Calu3 (cell line): ENCODE results near the gene KEL. TPM values are rescaled to one million over a fixed set of nuclear protein-coding genes. Genes with fewer than 3 reads are reported as not detected.

Experiments used
- BruUV-seq: library from RNA; stranded (reverse); fragments of 400-500 nt; replicated peaks from 2 replicates; lab custom pipeline; 2021; lab: Mats Ljungman, UMichigan
- CTCF ChIA-PET: fragments of 300-600 bp; sonication (Branson Sonifier 250); formaldehyde crosslinking; loops from one replicate; lab custom pipeline; 2022; ENCODE audit warnings: antibody characterized with exemption; lab: Charles Lee
- DNase-seq: peaks from one replicate; pipeline ENCODE4 v3.0.0; 2022
- H3K27ac Mint-ChIP-seq: one replicate; pipeline ENCODE4 v1.8.0; 2022; ENCODE audit warnings: mixed read lengths; ENCODE audit not compliant: unreplicated experiment
- H3K27me3 Mint-ChIP-seq: one replicate; pipeline ENCODE4 v1.8.0; 2022; ENCODE audit warnings: mixed read lengths; ENCODE audit not compliant: unreplicated experiment
- H3K36me3 Mint-ChIP-seq: one replicate; pipeline ENCODE4 v1.8.0; 2022; ENCODE audit warnings: mild to moderate bottlenecking, moderate library complexity, mixed read lengths; ENCODE audit not compliant: insufficient read depth, unreplicated experiment
- H3K4me1 Mint-ChIP-seq: one replicate; pipeline ENCODE4 v1.8.0; 2022; ENCODE audit warnings: mild to moderate bottlenecking, low read depth, mixed read lengths; ENCODE audit not compliant: unreplicated experiment
- H3K4me3 Mint-ChIP-seq: one replicate; pipeline ENCODE4 v1.8.0; 2022; ENCODE audit warnings: mild to moderate bottlenecking, low read depth, moderate library complexity, mixed read lengths; ENCODE audit not compliant: unreplicated experiment
- H3K9me3 Mint-ChIP-seq: one replicate; pipeline ENCODE4 v1.8.0; 2022; ENCODE audit warnings: low read depth, mixed read lengths; ENCODE audit not compliant: unreplicated experiment
- intact Hi-C: fragments of 100-400 bp; cut with micrococcal nuclease; formaldehyde crosslinking; loops from one replicate; pipeline ENCODE4 v1.10.0; 2022; ENCODE audit not compliant: unreplicated experiment
- total RNA-seq: library from RNA; stranded (reverse); gene quantifications from 2 replicates; pipeline ENCODE4 v1.2.3, GENCODE V29; 2022
- TF ChIP-seq, protein P1 (sequence below): fragments of 200-600 bp; IDR thresholded peaks from one replicate; pipeline ENCODE4 v1.8.0; 2022; ENCODE audit warnings: antibody characterized with exemption; ENCODE audit not compliant: unreplicated experiment

KEL gene
- total RNA-seq, 1 experiment from 2014 or later = not detected

DNA sequence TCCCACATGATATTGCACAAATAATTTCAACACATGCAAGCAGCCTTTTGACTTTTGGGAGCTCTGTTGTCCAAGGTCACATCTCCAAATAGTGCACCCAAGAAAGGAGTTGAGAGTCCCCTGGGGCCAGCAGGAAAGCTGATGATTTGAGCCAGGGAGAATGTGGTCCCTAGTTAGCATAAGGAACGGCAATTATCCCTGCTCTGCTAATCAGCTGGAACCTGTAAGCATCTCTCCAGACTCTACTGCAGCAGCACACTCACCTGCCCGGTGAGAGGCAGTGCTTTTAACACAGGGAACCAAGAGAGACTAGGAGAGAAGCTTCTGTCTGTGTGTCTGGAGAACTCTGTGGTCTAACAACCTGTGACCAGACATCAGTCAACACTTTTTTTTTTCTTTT lies 45.7 kb downstream of the KEL start:
- BruUV-seq = no TSS peak
- no peaks in the 10 kb centered on the region for H3K9me3 Mint-ChIP-seq
- peaks cover 35% of the 10 kb centered on the region for H3K27me3 Mint-ChIP-seq
- intact Hi-C loops = no loop called here
- H3K4me3 Mint-ChIP-seq = no peak overlapping the region
- no peak overlapping the region for H3K27ac Mint-ChIP-seq
- peaks cover 29% of the 10 kb centered on the region for H3K4me1 Mint-ChIP-seq
- no peak for DNase-seq
- CTCF ChIA-PET = interaction anchor here (0.5 to 0.7 kb wide), 2 partner anchors 23 to 101 kb away, joined by 3 read pairs; no protein-coding TSS in a partner anchor
- H3K36me3 Mint-ChIP-seq = no peaks in the 10 kb centered on the region
- TF ChIP-seq, protein P1, sequence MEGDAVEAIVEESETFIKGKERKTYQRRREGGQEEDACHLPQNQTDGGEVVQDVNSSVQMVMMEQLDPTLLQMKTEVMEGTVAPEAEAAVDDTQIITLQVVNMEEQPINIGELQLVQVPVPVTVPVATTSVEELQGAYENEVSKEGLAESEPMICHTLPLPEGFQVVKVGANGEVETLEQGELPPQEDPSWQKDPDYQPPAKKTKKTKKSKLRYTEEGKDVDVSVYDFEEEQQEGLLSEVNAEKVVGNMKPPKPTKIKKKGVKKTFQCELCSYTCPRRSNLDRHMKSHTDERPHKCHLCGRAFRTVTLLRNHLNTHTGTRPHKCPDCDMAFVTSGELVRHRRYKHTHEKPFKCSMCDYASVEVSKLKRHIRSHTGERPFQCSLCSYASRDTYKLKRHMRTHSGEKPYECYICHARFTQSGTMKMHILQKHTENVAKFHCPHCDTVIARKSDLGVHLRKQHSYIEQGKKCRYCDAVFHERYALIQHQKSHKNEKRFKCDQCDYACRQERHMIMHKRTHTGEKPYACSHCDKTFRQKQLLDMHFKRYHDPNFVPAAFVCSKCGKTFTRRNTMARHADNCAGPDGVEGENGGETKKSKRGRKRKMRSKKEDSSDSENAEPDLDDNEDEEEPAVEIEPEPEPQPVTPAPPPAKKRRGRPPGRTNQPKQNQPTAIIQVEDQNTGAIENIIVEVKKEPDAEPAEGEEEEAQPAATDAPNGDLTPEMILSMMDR = no peak

DNA sequence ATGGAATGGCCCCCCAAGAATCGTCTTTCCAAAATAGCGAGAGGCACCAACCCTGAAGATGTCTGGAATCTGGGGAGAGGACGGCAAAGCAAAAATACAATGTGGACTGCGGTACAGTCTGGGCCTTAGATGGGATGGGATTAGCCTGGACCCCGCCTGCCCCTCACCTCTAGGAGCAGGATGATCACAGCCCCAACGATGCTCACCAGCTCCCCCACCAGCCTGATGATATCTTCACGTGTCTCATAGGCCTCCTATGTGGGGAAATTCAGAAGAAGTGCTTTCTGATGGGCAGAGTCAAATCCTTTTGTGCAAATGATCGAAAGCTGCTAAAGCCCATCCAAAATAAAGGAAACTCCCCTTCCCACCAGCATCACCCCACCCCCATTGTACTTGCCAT lies 46.8 kb downstream of the KEL start:
- H3K4me1 Mint-ChIP-seq = peaks cover 35% of the 10 kb centered on the region
- CTCF ChIA-PET = no interaction called here
- peaks cover 28% of the 10 kb centered on the region for H3K27me3 Mint-ChIP-seq
- no peak overlapping the region for H3K27ac Mint-ChIP-seq
- TF ChIP-seq, protein P1 = no peak
- H3K4me3 Mint-ChIP-seq = no peak overlapping the region
- H3K36me3 Mint-ChIP-seq = no peaks in the 10 kb centered on the region
- intact Hi-C loops = no loop called here
- no TSS peak for BruUV-seq
- H3K9me3 Mint-ChIP-seq = no peaks in the 10 kb centered on the region
- no peak for DNase-seq

DNA sequence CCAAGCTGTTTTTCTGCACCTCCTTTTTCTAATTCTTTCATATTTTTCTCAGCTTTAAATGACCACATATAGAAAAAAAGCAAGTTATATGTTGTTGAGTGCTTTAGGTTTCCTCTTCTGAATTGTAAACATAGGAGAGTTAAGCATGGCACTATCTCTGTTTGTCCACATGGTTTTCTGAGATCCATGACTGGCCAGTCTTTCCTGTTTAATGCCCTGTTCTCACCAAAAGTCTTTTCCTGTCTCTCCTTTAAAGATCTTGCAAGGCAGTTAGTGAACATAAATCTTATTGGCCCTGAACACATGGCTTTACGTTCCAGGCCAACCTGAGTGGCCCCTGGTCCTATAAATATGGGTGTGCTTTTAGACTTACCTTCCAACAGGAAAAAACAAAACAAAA lies 48.0 kb downstream of the KEL start:
- intact Hi-C loops = no loop called here
- no TSS peak for BruUV-seq
- TF ChIP-seq, protein P1 = no peak
- Mint-ChIP-seq H3K9me3 (no peaks in the 10 kb centered on the region), H3K27me3 (peaks cover 19% of the 10 kb centered on the region), H3K4me3 (no peak overlapping the region), H3K27ac (no peak overlapping the region), H3K36me3 (peaks cover 5% of the 10 kb centered on the region), H3K4me1 (peaks cover 47% of the 10 kb centered on the region)
- CTCF ChIA-PET = interaction anchor here (0.8 kb wide), 1 partner anchor 19 kb away, joined by 3 read pairs; the partner anchor contains the start of gene TRPV5
- DNase-seq = no peak

DNA sequence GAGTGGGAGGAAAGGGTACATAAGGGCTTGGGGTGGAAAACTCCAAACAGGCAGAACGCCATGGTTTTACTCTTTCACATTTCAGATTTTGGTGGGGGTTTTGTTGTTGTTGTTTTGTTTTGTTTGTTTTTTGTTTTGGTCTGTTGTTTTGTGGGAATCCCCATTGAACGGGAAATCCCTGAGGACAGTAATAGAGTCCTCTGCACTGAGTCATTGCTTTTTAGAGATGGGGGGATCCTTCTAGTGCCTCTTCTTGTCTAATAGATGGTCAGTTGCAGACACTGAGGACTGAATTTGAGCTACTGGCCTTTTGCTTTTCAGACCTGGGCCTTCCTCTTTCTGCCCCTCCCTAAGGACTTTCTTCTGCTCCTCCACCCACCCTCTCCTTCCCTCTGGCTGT lies 48.6 kb downstream of the KEL start:
- Mint-ChIP-seq H3K9me3 (no peaks in the 10 kb centered on the region), H3K4me1 (peaks cover 52% of the 10 kb centered on the region), H3K27ac (no peak overlapping the region), H3K4me3 (no peak overlapping the region), H3K27me3 (peaks cover 14% of the 10 kb centered on the region), H3K36me3 (peaks cover 6% of the 10 kb centered on the region)
- BruUV-seq = no TSS peak
- intact Hi-C loops = no loop called here
- TF ChIP-seq, protein P1 = no peak
- DNase-seq = no peak
- CTCF ChIA-PET = interaction anchor here (0.8 kb wide), 1 partner anchor 20 kb away, joined by 3 read pairs; the partner anchor contains the start of gene TRPV5
